22Rv1 (cell line): ENCODE results near the gene ISG15.

Source experiments
- CTCF ChIP-seq: fragments of 450-650 bp; IDR thresholded peaks from 2 replicates; pipeline ENCODE4 v1.5.1; 2017; ENCODE audit warnings: mild to moderate bottlenecking
- ZFX ChIP-seq: fragments of 450-650 bp; IDR thresholded peaks from 2 replicates; pipeline ENCODE4 v1.6.1; 2017; ENCODE audit warnings: antibody characterized with exemption, borderline replicate concordance

- TF ChIP-seq CTCF (no peak), ZFX (no peak)
These were observed 32.5 kb upstream of the ISG15 start for GRCh38 chr1:980602-981395.
